K562 (cell line): Measurements from ENCODE around the gene NDUFC2. TPM values are rescaled to one million over a fixed set of nuclear protein-coding genes. Genes with fewer than 3 reads are reported as not detected.

Experiments used
- CBX1 ChIP-seq: sonication (generic); IDR thresholded peaks from 2 replicates; pipeline ENCODE4 v1.6.1; 2016; ENCODE audit warnings: antibody characterized with exemption, low read depth, mild to moderate bottlenecking
- CCNT2 ChIP-seq: IDR thresholded peaks from 2 replicates; pipeline ENCODE4 v1.6.1; 2011; ENCODE audit warnings: borderline replicate concordance, low read depth, mild to moderate bottlenecking, moderate library complexity, mixed read lengths, low read length; ENCODE audit not compliant: insufficient read length; ENCODE audit errors: extremely low read depth
- DMBX1 ChIP-seq: fragments of 250-450 bp; sonication (Bioruptor Pico); IDR thresholded peaks from 2 replicates; pipeline ENCODE4 v1.8.0; 2022; ENCODE audit warnings: inconsistent platforms, mild to moderate bottlenecking, moderate library complexity, borderline replicate concordance
- HCFC1 ChIP-seq: IDR thresholded peaks from 2 replicates; pipeline ENCODE4 v1.6.1; 2012; ENCODE audit warnings: low read depth, low read length, improper control_type of control experiment
- HDAC1 ChIP-seq, 2 experiments: fragments of 450-650 bp; IDR thresholded peaks; 2 replicates each; pipeline ENCODE4 v1.6.1; 2016 to 2017; ENCODE audit warnings: inconsistent platforms in 1 of 2, mild to moderate bottlenecking in 1 of 2, moderate library complexity in 1 of 2
- PHB ChIP-seq: fragments of 250-450 bp; sonication (Bioruptor Pico); IDR thresholded peaks from 2 replicates; pipeline ENCODE4 v1.5.0; 2021
- RBM15 ChIP-seq: fragments of 200-400 bp; formaldehyde crosslinking; IDR thresholded peaks from 2 replicates; pipeline ENCODE4 v1.6.1; 2018; ENCODE audit warnings: mild to moderate bottlenecking, low read length, moderate library complexity; ENCODE audit not compliant: insufficient read depth
- RBM17 ChIP-seq: fragments of 200-400 bp; formaldehyde crosslinking; IDR thresholded peaks from 2 replicates; pipeline ENCODE4 v1.6.1; 2017; ENCODE audit warnings: low read depth, mild to moderate bottlenecking, low read length, borderline replicate concordance
- RUNX1 ChIP-seq: sonication (generic); IDR thresholded peaks from 2 replicates; pipeline ENCODE4 v1.6.1; 2016; ENCODE audit warnings: antibody characterized with exemption, low read depth
- SAP30 ChIP-seq: fragments of 200-600 bp; sonication (generic); IDR thresholded peaks from 2 replicates; pipeline ENCODE4 v1.6.1; 2012; ENCODE audit warnings: borderline replicate concordance, low read depth, mild to moderate bottlenecking, moderate library complexity, low read length, control low read depth, inconsistent platforms; ENCODE audit not compliant: insufficient read depth, poor library complexity, severe bottlenecking
- STAT5A ChIP-seq: IDR thresholded peaks from 2 replicates; pipeline ENCODE4 v1.6.1; 2012; ENCODE audit warnings: low read length, inconsistent platforms, borderline replicate concordance
- polyA plus RNA-seq, 8 experiments: library from polyadenylated mRNA; depleted of rRNA in 4 of 8; stranded (reverse) in 5 of 8; unstranded in 3 of 8; fragments of >200 nt; fragmentation: Nextera tagmentation in 2 of 8; fragmentation: Illumina TruSeq in 1 of 8; extraction: Ambion mirVana in 2 of 8; extraction: Trizol in 1 of 8; gene quantifications; 2 replicates each; pipeline versions ENCODE4 v1.2.1 to v1.2.3, GENCODE V29; 2011 to 2014; ENCODE audit warnings: inconsistent platforms in 1 of 8, missing spikeins in 1 of 8
- total RNA-seq, 7 experiments: library from RNA; depleted of rRNA in 6 of 7; stranded (reverse); fragments of >200 nt in 6 of 7; fragmentation: Illumina TruSeq in 2 of 7; extraction: Trizol in 2 of 7; gene quantifications; 2 replicates each; pipeline versions ENCODE4 v1.2.1 to v1.2.3, GENCODE V29; 2011 to 2021; ENCODE audit warnings: low replicate concordance in 1 of 7
- TF ChIP-seq, protein P1 (sequence below), 2 experiments: fragments of 450-650 bp; conservative IDR thresholded peaks; 2 replicates each; pipeline ENCODE4 v1.6.1; 2017; ENCODE audit warnings: mild to moderate bottlenecking in 2 of 2, moderate library complexity in 2 of 2
- TF ChIP-seq, protein P2 (sequence below): sonication (generic); formaldehyde crosslinking; IDR thresholded peaks from 2 replicates; pipeline ENCODE4 v1.9.0; 2022; ENCODE audit warnings: mild to moderate bottlenecking, missing genetic modification reagents
- TF ChIP-seq, protein P3 (sequence below): fragments of 450-650 bp; formaldehyde crosslinking; IDR thresholded peaks from 2 replicates; pipeline ENCODE4 v1.4.0; 2020; ENCODE audit warnings: mild to moderate bottlenecking, moderate library complexity
- TF ChIP-seq, protein P4 (sequence below), 2 experiments: fragments of 200-800 bp in 1 of 2; sonication (Bioruptor generic) in 1 of 2; sonication (generic) in 1 of 2; formaldehyde crosslinking in 1 of 2; IDR thresholded peaks in 1 of 2; conservative IDR thresholded peaks in 1 of 2; 2 replicates each; pipeline versions ENCODE4 v1.5.0 to v1.6.1; 2016 to 2020; ENCODE audit warnings: missing compliant biosample characterization in 1 of 2, missing genetic modification characterization in 1 of 2, missing genetic modification reagents in 1 of 2

NDUFC2 gene
- total and polyA plus RNA-seq, 9 of the 15 experiments (the other 6 are each of a cell fraction or from before 2014, with no cell fraction given) = 168 to 1,119 (median 442) TPM

DNA sequence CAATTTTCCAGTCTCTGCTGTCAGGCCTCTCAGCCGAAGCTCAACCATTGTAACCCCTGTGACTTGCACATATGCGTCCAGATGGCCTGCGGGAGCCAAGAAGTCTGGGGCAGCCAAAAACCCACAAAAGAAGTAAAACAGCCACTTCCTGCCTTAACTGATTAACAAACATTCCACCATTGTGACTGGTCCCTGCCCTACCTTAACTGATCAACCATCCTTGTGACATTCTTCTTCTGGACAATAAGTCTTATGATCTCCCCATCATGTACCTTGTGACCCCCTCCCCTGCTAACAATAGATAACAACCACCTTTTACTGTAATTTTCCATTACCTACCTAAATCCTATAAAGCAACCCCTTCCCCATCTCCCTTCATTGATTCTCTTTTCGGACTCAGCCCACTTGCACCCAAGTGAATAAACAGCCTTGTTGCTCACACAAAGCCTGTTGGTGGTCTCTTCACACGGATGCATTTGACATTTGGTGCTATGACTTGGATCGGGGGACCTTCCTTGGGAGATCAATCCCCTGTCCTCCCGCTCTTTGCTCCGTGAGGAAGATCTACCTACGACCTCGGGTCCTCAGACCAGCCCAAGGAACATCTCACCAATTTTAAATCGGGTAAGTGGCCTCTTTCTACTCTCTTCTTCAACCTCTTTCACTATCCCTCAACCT is 1.3 kb upstream of the NDUFC2 start (continued):
- TF ChIP-seq, protein P1, sequence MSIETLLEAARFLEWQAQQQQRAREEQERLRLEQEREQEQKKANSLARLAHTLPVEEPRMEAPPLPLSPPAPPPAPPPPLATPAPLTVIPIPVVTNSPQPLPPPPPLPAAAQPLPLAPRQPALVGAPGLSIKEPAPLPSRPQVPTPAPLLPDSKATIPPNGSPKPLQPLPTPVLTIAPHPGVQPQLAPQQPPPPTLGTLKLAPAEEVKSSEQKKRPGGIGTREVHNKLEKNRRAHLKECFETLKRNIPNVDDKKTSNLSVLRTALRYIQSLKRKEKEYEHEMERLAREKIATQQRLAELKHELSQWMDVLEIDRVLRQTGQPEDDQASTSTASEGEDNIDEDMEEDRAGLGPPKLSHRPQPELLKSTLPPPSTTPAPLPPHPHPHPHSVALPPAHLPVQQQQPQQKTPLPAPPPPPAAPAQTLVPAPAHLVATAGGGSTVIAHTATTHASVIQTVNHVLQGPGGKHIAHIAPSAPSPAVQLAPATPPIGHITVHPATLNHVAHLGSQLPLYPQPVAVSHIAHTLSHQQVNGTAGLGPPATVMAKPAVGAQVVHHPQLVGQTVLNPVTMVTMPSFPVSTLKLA (conservative IDR thresholded peaks at IDR 0.05) = 0 out of 4 replicates have a peak, but pooled peaks of 1 of the 2 experiments have one; percentile 34
- TF ChIP-seq RUNX1 (no peak), RBM17 (no peak), CCNT2 (no peak), RBM15 (no peak), HCFC1 (no peak), DMBX1 (0 out of 2 replicates have a peak, but pooled peaks have one; percentile 62), CBX1 (no peak), HDAC1 (IDR thresholded peaks at IDR 0.05) (peak; percentile 17 to 48; a peak in 2 of 4 replicates), SAP30 (no peak), PHB (CRISPR knock-in tag) (no peak), STAT5A (no peak)
- TF ChIP-seq, protein P2, sequence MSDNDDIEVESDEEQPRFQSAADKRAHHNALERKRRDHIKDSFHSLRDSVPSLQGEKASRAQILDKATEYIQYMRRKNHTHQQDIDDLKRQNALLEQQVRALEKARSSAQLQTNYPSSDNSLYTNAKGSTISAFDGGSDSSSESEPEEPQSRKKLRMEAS (CRISPR knock-in tag) = no peak
- TF ChIP-seq, protein P3, sequence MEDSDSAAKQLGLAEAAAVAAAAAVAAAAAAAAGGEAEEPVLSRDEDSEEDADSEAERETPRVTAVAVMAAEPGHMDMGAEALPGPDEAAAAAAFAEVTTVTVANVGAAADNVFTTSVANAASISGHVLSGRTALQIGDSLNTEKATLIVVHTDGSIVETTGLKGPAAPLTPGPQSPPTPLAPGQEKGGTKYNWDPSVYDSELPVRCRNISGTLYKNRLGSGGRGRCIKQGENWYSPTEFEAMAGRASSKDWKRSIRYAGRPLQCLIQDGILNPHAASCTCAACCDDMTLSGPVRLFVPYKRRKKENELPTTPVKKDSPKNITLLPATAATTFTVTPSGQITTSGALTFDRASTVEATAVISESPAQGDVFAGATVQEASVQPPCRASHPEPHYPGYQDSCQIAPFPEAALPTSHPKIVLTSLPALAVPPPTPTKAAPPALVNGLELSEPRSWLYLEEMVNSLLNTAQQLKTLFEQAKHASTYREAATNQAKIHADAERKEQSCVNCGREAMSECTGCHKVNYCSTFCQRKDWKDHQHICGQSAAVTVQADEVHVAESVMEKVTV = no peak
- TF ChIP-seq, protein P4, sequence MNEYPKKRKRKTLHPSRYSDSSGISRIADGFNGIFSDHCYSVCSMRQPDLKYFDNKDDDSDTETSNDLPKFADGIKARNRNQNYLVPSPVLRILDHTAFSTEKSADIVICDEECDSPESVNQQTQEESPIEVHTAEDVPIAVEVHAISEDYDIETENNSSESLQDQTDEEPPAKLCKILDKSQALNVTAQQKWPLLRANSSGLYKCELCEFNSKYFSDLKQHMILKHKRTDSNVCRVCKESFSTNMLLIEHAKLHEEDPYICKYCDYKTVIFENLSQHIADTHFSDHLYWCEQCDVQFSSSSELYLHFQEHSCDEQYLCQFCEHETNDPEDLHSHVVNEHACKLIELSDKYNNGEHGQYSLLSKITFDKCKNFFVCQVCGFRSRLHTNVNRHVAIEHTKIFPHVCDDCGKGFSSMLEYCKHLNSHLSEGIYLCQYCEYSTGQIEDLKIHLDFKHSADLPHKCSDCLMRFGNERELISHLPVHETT (CRISPR knock-in tag; conservative IDR thresholded peaks at IDR 0.05 in 1 of 2, IDR thresholded peaks at IDR 0.05 in 1 of 2) = no peak; a peak in 1 of 4 replicates
